ENCODE data around the gene RTN4R.
"Not testable (repeated sequence)": the region's sequence is repeated elsewhere in the genome, so short reads cannot be mapped to it uniquely, and the experiment has no call there.

Gene RTN4R

GRCh38 chr22:20286312-20286660 is 18.2 kb upstream of the RTN4R start:
- not testable (repeated sequence) for H3K27me3 Mint-ChIP-seq (ENCODE audit: low read depth); H3K27ac Mint-ChIP-seq; H3K9me3 Mint-ChIP-seq; H3K36me3 Mint-ChIP-seq (ENCODE audit: low read depth); H3K4me1 Mint-ChIP-seq; H3K4me3 Mint-ChIP-seq

- not testable (repeated sequence) for H3K4me1 Mint-ChIP-seq; H3K9me3 Mint-ChIP-seq; H3K36me3 Mint-ChIP-seq (ENCODE audit: low read depth); H3K27me3 Mint-ChIP-seq (ENCODE audit: low read depth); H3K4me3 Mint-ChIP-seq; H3K27ac Mint-ChIP-seq
- TF ChIP-seq CTCF (IDR thresholded peaks at IDR 0.05; ENCODE audit: unreplicated experiment in 3 of 3): peak; percentile 79 to 83 (median 83)
These were observed 17.6 kb upstream of the RTN4R start for GRCh38 chr22:20285473-20286311.

- no peak overlapping the region for H3K27ac Mint-ChIP-seq
- H3K4me3 Mint-ChIP-seq: no peak overlapping the region
- no peaks in the 10 kb centered on the region for H3K36me3 Mint-ChIP-seq (ENCODE audit: low read depth)
- no peak for TF ChIP-seq CTCF (IDR thresholded peaks at IDR 0.05; ENCODE audit: unreplicated experiment in 3 of 3)
- H3K27me3 Mint-ChIP-seq (ENCODE audit: low read depth): peaks cover 7% of the 10 kb centered on the region
- no peaks in the 10 kb centered on the region for H3K4me1 Mint-ChIP-seq
- no peaks in the 10 kb centered on the region for H3K9me3 Mint-ChIP-seq
These were observed 16.5 kb upstream of the RTN4R start for GRCh38 chr22:20284471-20285086.

- Mint-ChIP-seq H3K27ac (no peak overlapping the region), H3K4me3 (no peak overlapping the region)
- TF ChIP-seq CTCF (IDR thresholded peaks at IDR 0.05; ENCODE audit: unreplicated experiment in 3 of 3): no peak
These were observed 15.6 kb upstream of the RTN4R start for GRCh38 chr22:20283674-20284066.

GRCh38 chr22:20282901-20283673 is 15.0 kb upstream of the RTN4R start:
- Mint-ChIP-seq H3K27ac (no peak overlapping the region), H3K4me3 (no peak overlapping the region)

More at GRCh38 chr22:20283674-20284066, 15.6 kb upstream of the RTN4R start:
- Mint-ChIP-seq H3K27me3 (ENCODE audit: low read depth) (peaks cover 7% of the 10 kb centered on the region), H3K4me1 (no peaks in the 10 kb centered on the region), H3K36me3 (ENCODE audit: low read depth) (no peaks in the 10 kb centered on the region), H3K9me3 (no peaks in the 10 kb centered on the region)

More at GRCh38 chr22:20282901-20283673, 15.0 kb upstream of the RTN4R start:
- Mint-ChIP-seq H3K4me1 (no peaks in the 10 kb centered on the region), H3K36me3 (ENCODE audit: low read depth) (no peaks in the 10 kb centered on the region), H3K9me3 (no peaks in the 10 kb centered on the region), H3K27me3 (ENCODE audit: low read depth) (peaks cover 7% of the 10 kb centered on the region)
- no peak for TF ChIP-seq CTCF (IDR thresholded peaks at IDR 0.05; ENCODE audit: unreplicated experiment in 3 of 3)
